Left lung (tissue), 10 donors: ENCODE measurements around the gene GLUD1. TPM values are rescaled to one million over a fixed set of nuclear protein-coding genes. Genes with fewer than 3 reads are reported as not detected.
"Not testable (repeated sequence)": the region's sequence is repeated elsewhere in the genome, so short reads cannot be mapped to it uniquely, and the experiment has no call there.

Experiments used
- ATAC-seq: fragments of 200-7000 bp; cut with Tn5 transposase; one replicate; pipeline ENCODE4 v1.9.1; 2020; ENCODE audit warnings: moderate library complexity
- DNase-seq, 4 donors: peaks; one replicate each; pipeline ENCODE4 v3.0.0-alpha.2; 2013 to 2020
- H3K27ac ChIP-seq, 2 donors: fragments of 200-600 bp; sonication (generic) in 1 of 2; one replicate each; pipeline versions ENCODE4 v1.5.0 to v1.8.0; 2020 to 2021
- H3K27me3 ChIP-seq, 2 donors: fragments of 200-600 bp; sonication (generic) in 1 of 2; one replicate each; pipeline versions ENCODE4 v1.5.0 to v1.8.0; 2020 to 2021
- H3K36me3 ChIP-seq, 2 donors: fragments of 200-600 bp; sonication (generic) in 1 of 2; one replicate each; pipeline versions ENCODE4 v1.5.0 to v1.8.0; 2020 to 2021
- H3K4me1 ChIP-seq, 2 donors: fragments of 200-600 bp; one replicate each; pipeline ENCODE4 v1.8.0; 2021
- H3K4me3 ChIP-seq, 2 donors: fragments of 200-600 bp; sonication (generic) in 1 of 2; one replicate each; pipeline versions ENCODE4 v1.5.0 to v1.8.0; 2020 to 2021; ENCODE audit warnings: mild to moderate bottlenecking in 1 of 2
- H3K9me3 ChIP-seq, 2 donors: fragments of 200-600 bp; sonication (generic) in 1 of 2; one replicate each; pipeline versions ENCODE4 v1.5.0 to v1.8.0; 2020 to 2021
- intact Hi-C, 2 donors: fragments of 100-400 bp; cut with DNase I; formaldehyde crosslinking; loops; one replicate each; pipeline versions ENCODE4 v1.11.2 to v1.14.2; 2022
- polyA plus RNA-seq, 6 donors: library from polyadenylated mRNA; unstranded; fragments of 120-200 nt; gene quantifications; one replicate each; pipeline ENCODE4 v1.2.1, GENCODE V29; 2013; ENCODE audit not compliant: insufficient read length in 6 of 6
- total RNA-seq, 2 donors: library from RNA; stranded (reverse); fragmentation: NEBNext Ultra II Directional; extraction: Animal tissue kit (Norgen Biotek cat#: 25700); gene quantifications; one replicate each; pipeline ENCODE4 v1.2.1, GENCODE V29; 2021
- TF ChIP-seq, protein P1 (sequence below), 2 donors: fragments of 200-600 bp; sonication (generic) in 1 of 2; IDR thresholded peaks; one replicate each; pipeline versions ENCODE4 v1.5.0 to v1.8.0; 2021; ENCODE audit warnings: antibody characterized with exemption in 2 of 2
- donor health status: DM: no; HTN: yes; CAD: no.
- donor health status: DM: no; HTN: no; CAD: no.

Gene GLUD1
- total and polyA plus RNA-seq, 8 donors = 89.0 to 126 (median 95.3) TPM

DNA sequence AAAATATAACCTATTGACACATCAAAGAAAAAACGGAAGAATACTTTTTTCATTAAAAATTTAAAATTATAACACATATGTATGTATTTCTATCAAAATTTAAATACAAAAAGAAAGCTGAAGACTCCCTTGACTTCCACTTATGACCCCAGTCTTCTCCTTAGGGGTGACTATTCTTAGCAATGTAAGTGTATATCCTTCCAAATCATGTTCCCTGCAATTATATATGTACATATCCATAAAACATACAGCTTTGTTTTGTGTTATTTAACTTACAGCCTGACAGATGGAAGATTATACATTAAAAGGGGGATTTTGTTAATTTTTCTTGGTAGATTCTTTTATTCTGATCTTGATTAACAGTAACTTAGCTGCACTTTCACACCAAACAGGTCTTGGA is 9.1 kb downstream of the GLUD1 start:
- no peaks in the 10 kb centered on the region for H3K27me3 ChIP-seq
- intact Hi-C loops = no loop called here
- H3K4me1 ChIP-seq = peaks cover 16 to 65% of the 10 kb centered on the region in 2 donors
- no peak overlapping the region for H3K27ac ChIP-seq
- TF ChIP-seq, protein P1, sequence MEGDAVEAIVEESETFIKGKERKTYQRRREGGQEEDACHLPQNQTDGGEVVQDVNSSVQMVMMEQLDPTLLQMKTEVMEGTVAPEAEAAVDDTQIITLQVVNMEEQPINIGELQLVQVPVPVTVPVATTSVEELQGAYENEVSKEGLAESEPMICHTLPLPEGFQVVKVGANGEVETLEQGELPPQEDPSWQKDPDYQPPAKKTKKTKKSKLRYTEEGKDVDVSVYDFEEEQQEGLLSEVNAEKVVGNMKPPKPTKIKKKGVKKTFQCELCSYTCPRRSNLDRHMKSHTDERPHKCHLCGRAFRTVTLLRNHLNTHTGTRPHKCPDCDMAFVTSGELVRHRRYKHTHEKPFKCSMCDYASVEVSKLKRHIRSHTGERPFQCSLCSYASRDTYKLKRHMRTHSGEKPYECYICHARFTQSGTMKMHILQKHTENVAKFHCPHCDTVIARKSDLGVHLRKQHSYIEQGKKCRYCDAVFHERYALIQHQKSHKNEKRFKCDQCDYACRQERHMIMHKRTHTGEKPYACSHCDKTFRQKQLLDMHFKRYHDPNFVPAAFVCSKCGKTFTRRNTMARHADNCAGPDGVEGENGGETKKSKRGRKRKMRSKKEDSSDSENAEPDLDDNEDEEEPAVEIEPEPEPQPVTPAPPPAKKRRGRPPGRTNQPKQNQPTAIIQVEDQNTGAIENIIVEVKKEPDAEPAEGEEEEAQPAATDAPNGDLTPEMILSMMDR (IDR thresholded peaks at IDR 0.05) = no peak
- DNase-seq (no peak), ATAC-seq (no peak)
- no peaks in the 10 kb centered on the region for H3K9me3 ChIP-seq
- H3K4me3 ChIP-seq = no peak overlapping the region
- H3K36me3 ChIP-seq = peaks cover 0 to 6% of the 10 kb centered on the region in 2 donors

DNA sequence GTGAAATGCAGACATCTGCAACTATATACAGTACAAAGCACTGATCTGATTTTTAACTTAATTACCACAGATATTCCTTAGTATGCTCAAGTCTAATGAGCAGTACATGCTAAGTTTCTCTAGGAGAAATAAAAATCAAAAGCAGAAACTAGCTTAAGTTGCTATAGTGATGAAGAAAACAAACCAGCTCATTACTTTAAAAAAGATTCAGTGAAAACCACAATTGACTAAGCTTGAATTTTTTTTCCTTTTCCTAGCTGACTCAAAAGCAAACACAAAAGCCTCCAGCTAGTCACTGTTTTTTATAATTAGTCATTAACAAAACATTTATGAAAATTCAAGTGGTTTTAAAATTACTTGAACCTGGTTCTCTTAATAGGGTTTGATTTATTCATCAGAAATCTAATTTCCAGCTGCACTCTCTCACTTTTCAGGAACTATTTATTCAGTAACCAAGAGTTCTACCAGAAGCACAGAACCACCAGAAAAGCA is 10.3 kb downstream of the GLUD1 start:
- DNase-seq, H3K27me3 ChIP-seq, H3K36me3 ChIP-seq, H3K4me3 ChIP-seq, intact Hi-C loops, H3K9me3 ChIP-seq: not testable (repeated sequence)
- peak overlapping the region; percentile 79 to 81 for H3K27ac ChIP-seq
- peaks cover 16 to 56% of the 10 kb centered on the region in 2 donors for H3K4me1 ChIP-seq
- ATAC-seq = peak; percentile 57

DNA sequence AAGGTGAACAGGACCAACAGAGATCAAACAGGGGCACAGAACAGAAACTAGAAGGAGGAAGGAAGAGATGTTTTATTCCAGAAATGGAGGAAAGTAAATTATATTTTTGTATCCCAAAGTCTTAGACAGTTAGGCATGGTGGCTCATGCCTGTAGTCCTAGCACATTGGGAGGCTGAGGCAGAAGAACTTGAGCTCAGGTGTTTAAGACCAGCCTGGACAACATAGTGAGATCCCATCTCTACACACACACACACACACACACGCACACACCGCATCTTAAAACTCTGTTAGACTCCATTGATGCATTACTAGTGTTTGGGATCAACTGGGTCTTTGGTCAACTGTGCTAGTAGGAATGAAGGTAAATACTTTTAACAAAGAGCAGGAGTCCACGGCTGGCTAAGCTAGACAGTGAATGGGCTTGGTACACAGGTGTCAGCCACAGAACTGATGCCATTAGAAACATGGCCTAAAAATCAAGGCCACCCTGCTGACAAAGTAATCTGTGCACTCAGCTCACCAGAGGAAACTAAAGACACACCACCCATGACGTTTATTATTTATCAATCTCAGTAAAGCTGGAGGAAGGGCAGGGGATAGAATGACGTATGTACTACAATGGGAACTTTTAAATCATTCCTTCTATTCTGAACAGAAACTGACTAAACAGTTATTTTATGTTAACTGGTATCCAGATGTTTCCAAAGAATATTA is 10.9 kb downstream of the GLUD1 start:
- ATAC-seq = peak; percentile 58
- DNase-seq = not testable (repeated sequence)
- peak overlapping the region; percentile 79 to 81 for H3K27ac ChIP-seq

DNA sequence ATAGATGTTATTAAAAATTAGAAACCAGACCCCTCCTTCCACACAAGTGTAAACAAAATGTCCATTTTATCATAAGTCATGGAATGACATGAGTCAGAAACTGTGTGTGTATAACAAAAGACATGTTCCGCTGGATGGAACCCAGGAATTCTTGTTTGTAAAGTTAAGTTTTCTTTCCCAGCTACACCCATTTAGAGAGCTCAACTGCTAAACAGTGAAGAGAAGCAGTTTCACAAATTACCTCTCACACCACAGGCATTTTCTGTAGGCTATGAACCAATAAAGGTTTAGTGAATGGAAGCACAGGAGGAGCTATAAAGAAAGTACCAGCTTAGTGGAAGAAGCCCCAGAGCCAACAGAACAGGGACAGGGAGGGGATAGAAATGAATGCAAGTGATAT is 12.4 kb downstream of the GLUD1 start:
- peak; percentile 77 for ATAC-seq
- DNase-seq, H3K36me3 ChIP-seq, intact Hi-C loops, H3K27me3 ChIP-seq, H3K4me3 ChIP-seq, H3K9me3 ChIP-seq: not testable (repeated sequence)
- Histone ChIP-seq H3K27ac (peak overlapping the region; percentile 79 to 81), H3K4me1 (peaks cover 16 to 40% of the 10 kb centered on the region in 2 donors)

More for the DNA sequence above, 10.9 kb downstream of the GLUD1 start:
- H3K9me3 ChIP-seq, H3K27me3 ChIP-seq, H3K4me3 ChIP-seq, H3K36me3 ChIP-seq, intact Hi-C loops: not testable (repeated sequence)
- H3K4me1 ChIP-seq = peaks cover 16 to 51% of the 10 kb centered on the region in 2 donors

DNA sequence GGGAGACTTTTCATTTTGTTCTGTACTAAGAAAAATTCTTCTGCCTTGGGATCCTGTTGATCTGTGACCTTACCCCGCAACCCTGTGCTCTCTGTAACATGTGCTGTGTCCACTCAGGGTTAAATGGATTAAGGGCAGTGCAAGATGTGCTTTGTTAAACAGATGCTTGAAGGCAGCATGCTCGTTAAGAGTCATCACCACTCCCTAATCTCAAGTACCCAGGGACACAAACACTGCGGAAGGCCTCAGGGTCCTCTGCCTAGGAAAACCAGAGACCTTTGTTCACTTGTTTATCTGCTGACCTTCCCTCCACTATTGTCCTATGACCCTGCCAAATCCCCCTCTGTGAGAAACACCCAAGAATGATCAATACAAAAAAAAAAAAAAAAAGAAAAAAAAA is 13.1 kb downstream of the GLUD1 start:
- DNase-seq, intact Hi-C loops, H3K4me3 ChIP-seq, H3K27me3 ChIP-seq, H3K9me3 ChIP-seq, H3K36me3 ChIP-seq: not testable (repeated sequence)
- peak overlapping the region; percentile 79 to 81 for H3K27ac ChIP-seq
- peaks cover 16 to 36% of the 10 kb centered on the region in 2 donors for H3K4me1 ChIP-seq
- ATAC-seq = peak; percentile 53

DNA sequence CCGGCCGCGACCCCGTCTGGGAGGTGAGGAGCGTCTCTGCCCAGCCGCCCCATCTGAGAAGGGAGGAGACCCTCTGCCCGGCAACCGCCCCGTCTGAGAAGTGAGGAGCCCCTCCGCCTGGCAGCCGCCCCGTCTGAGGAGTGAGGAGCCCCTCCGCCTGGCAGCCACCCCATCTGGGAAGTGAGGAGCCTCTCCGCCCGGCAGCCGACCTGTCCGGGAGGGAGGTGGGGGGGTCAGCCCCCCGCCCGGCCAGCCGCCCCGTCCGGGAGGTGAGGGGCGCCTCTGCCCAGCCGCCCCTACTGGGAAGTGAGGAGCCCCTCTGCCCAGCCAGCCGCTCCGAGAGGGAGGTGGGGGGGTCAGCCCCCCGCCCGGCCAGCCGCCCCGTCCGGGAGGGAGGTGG is 14.0 kb downstream of the GLUD1 start:
- ATAC-seq, H3K27me3 ChIP-seq, DNase-seq, H3K9me3 ChIP-seq, H3K4me3 ChIP-seq, H3K27ac ChIP-seq, intact Hi-C loops, H3K36me3 ChIP-seq: not testable (repeated sequence)
- peaks cover 16 to 36% of the 10 kb centered on the region in 2 donors for H3K4me1 ChIP-seq

DNA sequence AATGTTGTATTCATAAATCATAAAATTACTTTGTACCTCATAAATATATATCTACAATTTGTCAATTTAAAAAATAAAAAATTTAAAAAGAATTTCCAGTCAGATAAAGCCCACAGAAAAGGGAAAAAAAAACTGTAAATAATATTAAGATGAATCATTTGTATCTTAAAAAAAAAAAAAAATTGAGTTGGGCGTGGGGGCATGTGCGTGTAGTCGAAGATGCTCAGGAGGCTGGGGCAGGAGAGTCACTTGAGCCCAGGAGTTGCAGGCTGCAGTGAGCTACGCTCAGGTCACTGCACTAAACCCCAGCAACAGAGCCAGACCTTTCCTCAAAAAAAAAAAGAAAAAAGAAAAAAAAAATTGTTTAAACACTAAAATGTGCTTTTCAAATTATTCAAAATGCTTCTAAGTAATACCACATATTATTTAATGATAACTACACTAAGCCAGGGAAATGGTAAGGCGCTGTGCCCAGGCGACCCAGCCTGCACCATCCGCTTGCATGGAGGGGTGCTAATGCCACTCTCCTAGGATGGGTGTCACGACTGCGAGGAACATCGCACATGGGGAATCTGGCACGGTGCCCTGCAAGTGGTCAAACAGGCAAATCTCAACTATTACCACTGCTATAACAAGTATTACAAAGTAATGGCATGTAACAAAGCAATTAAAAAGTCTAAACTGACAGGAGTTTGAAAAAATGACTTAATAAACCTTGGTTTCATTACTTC is 15.4 kb downstream of the GLUD1 start:
- H3K4me1 ChIP-seq = peaks cover 9 to 25% of the 10 kb centered on the region in 2 donors
- no peaks in the 10 kb centered on the region for H3K9me3 ChIP-seq
- intact Hi-C loops = no loop called here
- TF ChIP-seq, protein P1 (IDR thresholded peaks at IDR 0.05) = no peak
- no peak overlapping the region for H3K27ac ChIP-seq
- H3K27me3 ChIP-seq = no peaks in the 10 kb centered on the region
- no peak overlapping the region for H3K4me3 ChIP-seq
- ATAC-seq (no peak), DNase-seq (no peak)
- H3K36me3 ChIP-seq = peaks cover 0 to 7% of the 10 kb centered on the region in 2 donors

DNA sequence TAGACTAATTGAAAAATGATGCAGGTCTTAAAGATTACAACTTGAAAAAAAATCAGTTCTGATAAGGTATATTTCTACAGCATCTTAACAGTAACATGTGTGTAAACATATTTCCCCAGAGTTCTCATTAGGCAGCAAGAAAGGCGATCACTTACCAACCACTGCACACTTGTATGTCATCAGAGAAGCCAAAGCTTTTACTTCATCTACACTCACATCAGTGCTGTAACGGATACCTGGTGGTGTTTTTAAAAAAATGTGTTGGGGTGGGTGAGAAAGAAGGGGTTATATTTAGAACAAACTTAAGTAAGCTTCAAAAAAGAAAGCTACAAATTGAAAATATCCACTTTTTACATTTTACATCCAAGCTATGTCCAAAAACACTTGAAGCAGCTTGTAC is 18.2 kb downstream of the GLUD1 start:
- H3K27ac ChIP-seq, ATAC-seq, H3K9me3 ChIP-seq, intact Hi-C loops, H3K4me3 ChIP-seq, DNase-seq, H3K4me1 ChIP-seq, H3K27me3 ChIP-seq: not testable (repeated sequence)
- peaks cover 0 to 36% of the 10 kb centered on the region in 2 donors for H3K36me3 ChIP-seq
